ENCODE data around the gene RRP1. TPM values are rescaled to one million over a fixed set of nuclear protein-coding genes. Genes with fewer than 3 reads are reported as not detected.
"Not testable (repeated sequence)": the region's sequence is repeated elsewhere in the genome, so short reads cannot be mapped to it uniquely, and the experiment has no call there.

The RRP1 gene
- total and polyA plus RNA-seq, 4 donors, result 4.4 to 18.1 (median 17.7) TPM

- H3K36me3 ChIP-seq (ENCODE audit: control insufficient read depth in 1 of 2, insufficient read depth in 2 of 2, low read length in 1 of 2); H3K27me3 ChIP-seq (ENCODE audit: control insufficient read depth in 1 of 2, insufficient read depth in 2 of 2, low read length in 1 of 2); H3K4me3 ChIP-seq (ENCODE audit: low read length in 2 of 2); H3K4me1 ChIP-seq (ENCODE audit: control insufficient read depth in 1 of 2, insufficient read depth in 2 of 2, low read length in 2 of 2); ATAC-seq (ENCODE audit: low FRiP score); intact Hi-C loops (cut with DNase I); DNase-seq; H3K27ac ChIP-seq (ENCODE audit: low read depth in 1 of 2, low read length in 2 of 2); H3K9me3 ChIP-seq (ENCODE audit: control insufficient read depth, low read length): not testable (repeated sequence)
- WGBS, 2 donors, result 49 to 62% methylated on average over 5 of the region's 5 CpGs
Observed at GRCh38 chr21:43844906-43845305, 55.5 kb downstream of the RRP1 start.

DNA sequence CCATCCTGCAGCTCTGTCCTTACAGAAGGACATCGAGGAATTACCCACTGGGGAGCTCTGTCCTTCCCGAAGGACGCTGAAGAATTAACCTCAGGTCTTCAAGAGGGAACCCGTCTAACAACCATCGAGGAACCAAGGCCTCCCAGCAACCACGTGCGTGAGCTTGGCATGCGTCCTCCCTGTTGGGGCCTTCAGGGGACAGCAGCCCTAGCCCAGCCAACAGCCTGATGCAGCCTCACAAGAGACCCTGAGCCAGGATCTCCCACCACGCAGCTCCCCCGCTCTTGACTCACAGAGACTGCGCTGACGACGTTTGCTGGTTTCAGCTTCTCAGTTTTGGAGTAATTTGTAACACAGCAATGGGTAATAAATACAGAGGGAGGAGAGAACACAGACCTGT, 56.0 kb downstream of the RRP1 start:
- Histone ChIP-seq H3K27ac (ENCODE audit: low read depth in 1 of 2, low read length in 2 of 2) (no peak overlapping the region), H3K27me3 (ENCODE audit: control insufficient read depth in 1 of 2, insufficient read depth in 2 of 2, low read length in 1 of 2) (no peaks in the 10 kb centered on the region), H3K36me3 (ENCODE audit: control insufficient read depth in 1 of 2, insufficient read depth in 2 of 2, low read length in 1 of 2) (no peaks in the 10 kb centered on the region), H3K9me3 (ENCODE audit: control insufficient read depth, low read length) (no peaks in the 10 kb centered on the region), H3K4me1 (ENCODE audit: control insufficient read depth in 1 of 2, insufficient read depth in 2 of 2, low read length in 2 of 2) (no peaks in the 10 kb centered on the region), H3K4me3 (ENCODE audit: low read length in 2 of 2) (no peak overlapping the region)
- no peak for DNase-seq
- intact Hi-C loops (cut with DNase I), result no loop called here
- WGBS, 2 donors, result 87 to 90% methylated on average over 13 of the region's 13 CpGs
- ATAC-seq (ENCODE audit: low FRiP score), result no peak

GRCh38 chr21:43846430-43846829, 57.1 kb downstream of the RRP1 start:
- Histone ChIP-seq H3K27ac (ENCODE audit: low read depth in 1 of 2, low read length in 2 of 2) (no peak overlapping the region), H3K27me3 (ENCODE audit: control insufficient read depth in 1 of 2, insufficient read depth in 2 of 2, low read length in 1 of 2) (no peaks in the 10 kb centered on the region), H3K36me3 (ENCODE audit: control insufficient read depth in 1 of 2, insufficient read depth in 2 of 2, low read length in 1 of 2) (no peaks in the 10 kb centered on the region), H3K4me1 (ENCODE audit: control insufficient read depth in 1 of 2, insufficient read depth in 2 of 2, low read length in 2 of 2) (no peaks in the 10 kb centered on the region), H3K4me3 (ENCODE audit: low read length in 2 of 2) (no peak overlapping the region), H3K9me3 (ENCODE audit: control insufficient read depth, low read length) (no peaks in the 10 kb centered on the region)
- ATAC-seq (ENCODE audit: low FRiP score), result no peak
- WGBS, 2 donors, result 96% methylated on average over 6 of the region's 6 CpGs
- no peak for DNase-seq
- intact Hi-C loops (cut with DNase I), result no loop called here

GRCh38 chr21:43847301-43847700, 57.9 kb downstream of the RRP1 start:
- 92% methylated on average over 14 of the region's 14 CpGs for WGBS, 2 donors
- intact Hi-C loops (cut with DNase I), result no loop called here
- no peak overlapping the region for H3K27ac ChIP-seq (ENCODE audit: low read depth in 1 of 2, low read length in 2 of 2)
- H3K9me3 ChIP-seq (ENCODE audit: control insufficient read depth, low read length), result no peaks in the 10 kb centered on the region
- no peaks in the 10 kb centered on the region for H3K36me3 ChIP-seq (ENCODE audit: control insufficient read depth in 1 of 2, insufficient read depth in 2 of 2, low read length in 1 of 2)
- no peak overlapping the region for H3K4me3 ChIP-seq (ENCODE audit: low read length in 2 of 2)
- no peaks in the 10 kb centered on the region for H3K27me3 ChIP-seq (ENCODE audit: control insufficient read depth in 1 of 2, insufficient read depth in 2 of 2, low read length in 1 of 2)
- DNase-seq (no peak), ATAC-seq (ENCODE audit: low FRiP score) (no peak)
- H3K4me1 ChIP-seq (ENCODE audit: control insufficient read depth in 1 of 2, insufficient read depth in 2 of 2, low read length in 2 of 2), result no peaks in the 10 kb centered on the region

DNA sequence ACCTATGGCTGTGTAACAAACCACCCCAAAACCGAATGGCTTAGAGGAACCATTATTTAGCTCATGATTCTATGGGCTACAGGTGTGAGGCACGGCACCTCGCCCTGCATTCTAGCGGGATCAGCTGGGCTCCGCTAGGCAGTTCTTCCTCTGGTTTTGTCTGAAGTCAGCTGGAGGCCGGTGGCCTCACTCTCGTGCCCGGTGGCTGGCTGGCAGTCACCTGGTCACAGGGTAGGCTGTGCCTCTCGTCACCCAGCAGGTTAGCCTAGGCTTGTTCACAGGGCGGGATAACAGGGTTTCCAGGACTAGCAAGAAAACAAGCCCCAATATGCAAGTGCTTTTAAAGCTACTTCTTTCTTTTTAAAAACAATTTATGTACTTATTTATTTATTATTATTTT, 59.4 kb downstream of the RRP1 start:
- 92% methylated on average over 10 of the region's 10 CpGs for WGBS, 2 donors
- no peaks in the 10 kb centered on the region for H3K36me3 ChIP-seq (ENCODE audit: control insufficient read depth in 1 of 2, insufficient read depth in 2 of 2, low read length in 1 of 2)
- H3K4me3 ChIP-seq (ENCODE audit: low read length in 2 of 2), result no peak overlapping the region
- ATAC-seq (ENCODE audit: low FRiP score) (no peak), DNase-seq (no peak)
- H3K9me3 ChIP-seq (ENCODE audit: control insufficient read depth, low read length), result no peaks in the 10 kb centered on the region
- H3K27me3 ChIP-seq (ENCODE audit: control insufficient read depth in 1 of 2, insufficient read depth in 2 of 2, low read length in 1 of 2), result no peaks in the 10 kb centered on the region
- no peaks in the 10 kb centered on the region for H3K4me1 ChIP-seq (ENCODE audit: control insufficient read depth in 1 of 2, insufficient read depth in 2 of 2, low read length in 2 of 2)
- H3K27ac ChIP-seq (ENCODE audit: low read depth in 1 of 2, low read length in 2 of 2), result no peak overlapping the region
- intact Hi-C loops (cut with DNase I), result no loop called here

DNA sequence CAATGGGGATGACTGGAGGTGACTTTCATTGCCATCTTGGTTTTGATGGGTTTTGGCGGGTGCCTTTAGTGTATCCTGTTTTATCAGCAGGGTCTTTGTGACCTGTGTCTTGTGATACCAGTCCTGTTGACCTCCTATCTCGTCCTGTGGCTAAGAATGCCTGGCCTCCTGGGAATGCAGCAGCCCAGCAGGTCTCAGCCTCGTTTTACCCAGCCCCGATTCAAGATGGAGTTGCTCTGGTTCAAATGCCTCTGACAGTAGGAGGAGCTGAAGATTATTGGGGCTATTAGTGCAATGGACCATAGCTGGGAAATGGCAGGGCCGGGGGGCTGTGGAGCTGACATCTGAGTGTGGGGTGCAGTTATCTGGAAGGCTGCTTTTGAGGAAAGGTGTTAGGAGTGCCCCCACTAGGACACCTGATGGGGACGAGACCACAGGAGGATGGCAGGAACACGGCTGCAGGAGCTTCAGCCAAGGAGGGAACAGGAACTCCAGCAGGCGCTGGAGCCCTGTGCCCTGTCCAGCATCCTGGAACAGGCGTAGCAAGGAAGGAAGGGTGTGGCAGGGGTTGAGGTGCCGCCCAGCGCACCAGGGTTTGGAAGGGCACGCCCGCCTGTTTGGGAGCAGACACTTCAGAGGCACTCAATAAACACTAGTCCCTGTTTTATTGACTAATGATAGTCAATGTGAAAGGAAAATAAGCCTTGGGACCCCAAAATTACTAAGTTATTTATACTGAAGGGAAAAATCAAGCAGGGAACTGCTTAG, 60.3 kb downstream of the RRP1 start:
- 77 to 78% methylated on average over 13 of the region's 13 CpGs for WGBS, 2 donors
- H3K4me3 ChIP-seq (ENCODE audit: low read length in 2 of 2), result no peak overlapping the region
- H3K36me3 ChIP-seq (ENCODE audit: control insufficient read depth in 1 of 2, insufficient read depth in 2 of 2, low read length in 1 of 2), result no peaks in the 10 kb centered on the region
- no peaks in the 10 kb centered on the region for H3K4me1 ChIP-seq (ENCODE audit: control insufficient read depth in 1 of 2, insufficient read depth in 2 of 2, low read length in 2 of 2)
- ATAC-seq (ENCODE audit: low FRiP score), result no peak
- H3K27me3 ChIP-seq (ENCODE audit: control insufficient read depth in 1 of 2, insufficient read depth in 2 of 2, low read length in 1 of 2), result no peaks in the 10 kb centered on the region
- DNase-seq, result no peak
- no peak overlapping the region for H3K27ac ChIP-seq (ENCODE audit: low read depth in 1 of 2, low read length in 2 of 2)
- H3K9me3 ChIP-seq (ENCODE audit: control insufficient read depth, low read length), result no peaks in the 10 kb centered on the region
- intact Hi-C loops (cut with DNase I), result loop anchor here in 1 of 2 donors (10.0 kb wide), 1 partner anchor 95 kb away; no protein-coding TSS in a partner anchor

- intact Hi-C loops (cut with DNase I), result loop anchor here in 1 of 2 donors (10.0 kb wide), 1 partner anchor 94 kb away; no protein-coding TSS in a partner anchor
- DNase-seq (no peak), ATAC-seq (ENCODE audit: low FRiP score) (no peak)
- Histone ChIP-seq H3K27ac (ENCODE audit: low read depth in 1 of 2, low read length in 2 of 2) (no peak overlapping the region), H3K27me3 (ENCODE audit: control insufficient read depth in 1 of 2, insufficient read depth in 2 of 2, low read length in 1 of 2) (no peaks in the 10 kb centered on the region), H3K4me1 (ENCODE audit: control insufficient read depth in 1 of 2, insufficient read depth in 2 of 2, low read length in 2 of 2) (no peaks in the 10 kb centered on the region), H3K36me3 (ENCODE audit: control insufficient read depth in 1 of 2, insufficient read depth in 2 of 2, low read length in 1 of 2) (no peaks in the 10 kb centered on the region), H3K9me3 (ENCODE audit: control insufficient read depth, low read length) (no peaks in the 10 kb centered on the region), H3K4me3 (ENCODE audit: low read length in 2 of 2) (no peak overlapping the region)
- WGBS, 2 donors, result 81 to 87% methylated on average over 8 of the region's 8 CpGs
Observed at GRCh38 chr21:43850728-43851295, 61.4 kb downstream of the RRP1 start.

- H3K9me3 ChIP-seq (ENCODE audit: control insufficient read depth, low read length), result no peaks in the 10 kb centered on the region
- no peaks in the 10 kb centered on the region for H3K4me1 ChIP-seq (ENCODE audit: control insufficient read depth in 1 of 2, insufficient read depth in 2 of 2, low read length in 2 of 2)
- 73 to 74% methylated on average over 12 of the region's 12 CpGs for WGBS, 2 donors
- H3K27ac ChIP-seq (ENCODE audit: low read depth in 1 of 2, low read length in 2 of 2), result no peak overlapping the region
- ATAC-seq (ENCODE audit: low FRiP score) (no peak), DNase-seq (no peak)
- H3K36me3 ChIP-seq (ENCODE audit: control insufficient read depth in 1 of 2, insufficient read depth in 2 of 2, low read length in 1 of 2), result no peaks in the 10 kb centered on the region
- no peaks in the 10 kb centered on the region for H3K27me3 ChIP-seq (ENCODE audit: control insufficient read depth in 1 of 2, insufficient read depth in 2 of 2, low read length in 1 of 2)
- no peak overlapping the region for H3K4me3 ChIP-seq (ENCODE audit: low read length in 2 of 2)
- intact Hi-C loops (cut with DNase I), result loop anchor here in 1 of 2 donors (10.0 kb wide), 1 partner anchor 93 kb away; no protein-coding TSS in a partner anchor
Observed at GRCh38 chr21:43851593-43851992, 62.2 kb downstream of the RRP1 start.
